CD14-positive monocyte (primary cell): Measurements from ENCODE around the gene OR1N1. TPM values are rescaled to one million over a fixed set of nuclear protein-coding genes. Genes with fewer than 3 reads are reported as not detected.

ENCODE experiments used
- DNase-seq, 3 donors: peaks; one replicate each; pipeline ENCODE4 v3.0.0-alpha.2; 2011 to 2022
- H2AFZ ChIP-seq: 2 replicates; pipeline ENCODE4 v1.6.0; 2012; ENCODE audit warnings: mild to moderate bottlenecking, low read depth, low read length, inconsistent platforms; ENCODE audit not compliant: insufficient read depth, poor library complexity, severe bottlenecking
- H3K27ac ChIP-seq, 2 donors: 1 replicate in 1 of 2; 2 replicates in 1 of 2; pipeline ENCODE4 v1.5.1; 2012 to 2013; ENCODE audit warnings: low read length in 2 of 2, control low read depth in 1 of 2, inconsistent platforms in 1 of 2, low read depth in 1 of 2, mild to moderate bottlenecking in 1 of 2
- H3K27me3 ChIP-seq, 2 donors: one replicate each; pipeline versions ENCODE4 v1.6.0 to v1.6.1; 2011 to 2013; ENCODE audit warnings: low read length in 2 of 2; ENCODE audit not compliant: control insufficient read depth in 2 of 2, insufficient read depth in 2 of 2
- H3K36me3 ChIP-seq, 2 donors: replicated peaks in 1 of 2; 1 replicate in 1 of 2; 2 replicates in 1 of 2; pipeline versions ENCODE4 v1.5.1 to v1.6.1; 2012 to 2013; ENCODE audit warnings: low read length in 2 of 2, control low read depth in 1 of 2, inconsistent platforms in 1 of 2, mild to moderate bottlenecking in 1 of 2; ENCODE audit not compliant: insufficient read depth in 2 of 2, control insufficient read depth in 1 of 2
- H3K4me1 ChIP-seq, 2 donors: 1 replicate in 1 of 2; 2 replicates in 1 of 2; pipeline versions ENCODE4 v1.5.1 to v1.6.1; 2012 to 2013; ENCODE audit warnings: low read length in 2 of 2, control low read depth in 1 of 2, inconsistent platforms in 1 of 2, mild to moderate bottlenecking in 1 of 2, moderate library complexity in 1 of 2; ENCODE audit not compliant: insufficient read depth in 2 of 2, control insufficient read depth in 1 of 2
- H3K4me2 ChIP-seq: replicated peaks from 2 replicates; pipeline ENCODE3; 2012; ENCODE audit warnings: low read length, moderate library complexity, mild to moderate bottlenecking; ENCODE audit not compliant: poor library complexity, severe bottlenecking; ENCODE audit errors: extremely low read depth
- H3K4me3 ChIP-seq, 3 experiments: fragments of 200-600 bp in 1 of 3; sonication (generic) in 1 of 3; replicated peaks in 1 of 3; 1 replicate in 2 of 3; 2 replicates in 1 of 3; pipeline ENCODE4 v1.5.1; 2011 to 2013; ENCODE audit warnings: low read length in 3 of 3, mild to moderate bottlenecking in 3 of 3, control low read depth in 2 of 3, low read depth in 2 of 3, inconsistent platforms in 1 of 3, moderate library complexity in 1 of 3
- H3K79me2 ChIP-seq: 2 replicates; pipeline ENCODE4 v1.6.0; 2012; ENCODE audit warnings: mild to moderate bottlenecking, control low read depth, inconsistent platforms, low read length, moderate library complexity; ENCODE audit not compliant: insufficient read depth
- H3K9ac ChIP-seq: 2 replicates; pipeline ENCODE4 v1.6.0; 2017; ENCODE audit warnings: low read length, mild to moderate bottlenecking; ENCODE audit not compliant: insufficient read depth, poor library complexity, severe bottlenecking
- H3K9me3 ChIP-seq, 2 donors: replicated peaks in 1 of 2; 1 replicate in 1 of 2; 2 replicates in 1 of 2; pipeline versions ENCODE4 v1.5.1 to v1.6.1; 2012 to 2013; ENCODE audit warnings: low read length in 2 of 2, control low read depth in 1 of 2; ENCODE audit not compliant: control insufficient read depth in 1 of 2, insufficient read depth in 1 of 2
- H4K20me1 ChIP-seq: 2 replicates; pipeline ENCODE4 v1.6.0; 2012; ENCODE audit warnings: mild to moderate bottlenecking, low read length, control low read depth, moderate library complexity; ENCODE audit not compliant: insufficient read depth
- H3K27ac Mint-ChIP-seq, 7 donors: one replicate each; pipeline ENCODE4 v1.8.0; 2020; ENCODE audit warnings: mild to moderate bottlenecking in 7 of 7, mixed read lengths in 7 of 7, moderate library complexity in 6 of 7, inconsistent platforms in 2 of 7
- H3K27me3 Mint-ChIP-seq, 3 donors: one replicate each; pipeline ENCODE4 v1.8.0; 2021 to 2022; ENCODE audit warnings: low read depth in 3 of 3, mild to moderate bottlenecking in 3 of 3, mixed read lengths in 3 of 3, moderate library complexity in 3 of 3, inconsistent platforms in 1 of 3
- H3K36me3 Mint-ChIP-seq, 2 donors: one replicate each; pipeline ENCODE4 v1.8.0; 2020; ENCODE audit warnings: mixed read lengths in 2 of 2, inconsistent platforms in 1 of 2, mild to moderate bottlenecking in 1 of 2
- H3K4me1 Mint-ChIP-seq: one replicate; pipeline ENCODE4 v1.8.0; 2020; ENCODE audit warnings: mild to moderate bottlenecking, mixed read lengths
- H3K4me3 Mint-ChIP-seq, 2 donors: one replicate each; pipeline ENCODE4 v1.8.0; 2020; ENCODE audit warnings: mild to moderate bottlenecking in 2 of 2, mixed read lengths in 2 of 2, moderate library complexity in 1 of 2
- H3K9me3 Mint-ChIP-seq, 7 donors: one replicate each; pipeline ENCODE4 v1.8.0; 2020 to 2022; ENCODE audit warnings: mixed read lengths in 7 of 7, mild to moderate bottlenecking in 6 of 7, moderate library complexity in 6 of 7, inconsistent platforms in 2 of 7
- whole genome bisulfite sequencing: methylation state at CpG from one replicate; pipeline ENCODE4 v1.1.5; 2013; ENCODE audit warnings: missing lambda C conversion rate; ENCODE audit not compliant: insufficient coverage; 5-methylcytosine and 5-hydroxymethylcytosine counted together
- intact Hi-C, 2 donors: fragments of 100-400 bp; cut with micrococcal nuclease; formaldehyde crosslinking; loops; one replicate each; pipeline versions ENCODE4 v1.15.0 to v1.15.1; 2023
- polyA plus RNA-seq, 3 donors: library from polyadenylated mRNA; depleted of rRNA in 1 of 3; unstranded in 2 of 3; stranded (reverse) in 1 of 3; fragments of 300-500 nt in 2 of 3; fragments of >200 nt in 1 of 3; fragmentation: Illumina TruSeq in 2 of 3; gene quantifications; 1 replicate in 2 of 3; 2 replicates in 1 of 3; pipeline ENCODE4 v1.2.3, GENCODE V29; 2012 to 2021
- TF ChIP-seq, protein P1 (sequence below): fragments of 200-600 bp; IDR thresholded peaks from one replicate; pipeline ENCODE4 v1.8.0; 2022; ENCODE audit warnings: antibody characterized with exemption, mild to moderate bottlenecking

The OR1N1 gene
- polyA plus RNA-seq, 3 donors, result not detected

DNA sequence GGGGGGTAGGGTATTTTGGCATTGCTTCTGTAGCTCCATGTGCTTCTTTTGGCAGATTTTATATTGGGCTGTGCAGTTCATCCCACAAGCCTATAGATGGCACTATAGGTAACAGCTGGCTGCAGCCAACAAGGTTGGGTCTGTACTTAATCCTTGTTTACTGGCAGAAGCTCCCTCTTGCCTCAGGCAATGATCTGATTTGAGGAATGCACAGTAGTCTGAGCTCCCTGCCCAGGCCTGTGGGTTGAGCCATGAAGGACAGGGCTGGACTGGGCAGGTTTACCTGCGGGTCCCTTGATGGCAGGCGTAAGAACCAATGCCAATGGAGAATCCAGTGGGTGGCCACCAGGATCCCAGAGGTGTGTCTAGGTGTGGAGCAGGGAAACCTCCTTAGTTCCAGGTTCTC, 28.2 kb downstream of the OR1N1 start:
- no peaks in the 10 kb centered on the region for H3K36me3 Mint-ChIP-seq
- peaks cover 0 to 7% (median 2%) of the 10 kb centered on the region in 7 donors for H3K9me3 Mint-ChIP-seq
- H3K27ac Mint-ChIP-seq, result no peak overlapping the region
- TF ChIP-seq, protein P1, sequence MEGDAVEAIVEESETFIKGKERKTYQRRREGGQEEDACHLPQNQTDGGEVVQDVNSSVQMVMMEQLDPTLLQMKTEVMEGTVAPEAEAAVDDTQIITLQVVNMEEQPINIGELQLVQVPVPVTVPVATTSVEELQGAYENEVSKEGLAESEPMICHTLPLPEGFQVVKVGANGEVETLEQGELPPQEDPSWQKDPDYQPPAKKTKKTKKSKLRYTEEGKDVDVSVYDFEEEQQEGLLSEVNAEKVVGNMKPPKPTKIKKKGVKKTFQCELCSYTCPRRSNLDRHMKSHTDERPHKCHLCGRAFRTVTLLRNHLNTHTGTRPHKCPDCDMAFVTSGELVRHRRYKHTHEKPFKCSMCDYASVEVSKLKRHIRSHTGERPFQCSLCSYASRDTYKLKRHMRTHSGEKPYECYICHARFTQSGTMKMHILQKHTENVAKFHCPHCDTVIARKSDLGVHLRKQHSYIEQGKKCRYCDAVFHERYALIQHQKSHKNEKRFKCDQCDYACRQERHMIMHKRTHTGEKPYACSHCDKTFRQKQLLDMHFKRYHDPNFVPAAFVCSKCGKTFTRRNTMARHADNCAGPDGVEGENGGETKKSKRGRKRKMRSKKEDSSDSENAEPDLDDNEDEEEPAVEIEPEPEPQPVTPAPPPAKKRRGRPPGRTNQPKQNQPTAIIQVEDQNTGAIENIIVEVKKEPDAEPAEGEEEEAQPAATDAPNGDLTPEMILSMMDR, result peak; percentile 80
- Histone ChIP-seq H3K27ac (no peak overlapping the region), H3K4me2 (no peak overlapping the region), H3K36me3 (no peaks in the 10 kb centered on the region), H3K9ac (no peak overlapping the region), H3K79me2 (no peaks in the 10 kb centered on the region), H4K20me1 (no peaks in the 10 kb centered on the region), H2AFZ (no peak overlapping the region), H3K4me3 (no peak overlapping the region), H3K9me3 (no peaks in the 10 kb centered on the region), H3K27me3 (no peaks in the 10 kb centered on the region), H3K4me1 (no peaks in the 10 kb centered on the region)
- H3K4me3 Mint-ChIP-seq, result no peak overlapping the region
- H3K27me3 Mint-ChIP-seq, result peaks cover 0 to 15% (median 11%) of the 10 kb centered on the region in 3 donors
- 83% methylated on average over 1 of the region's 2 CpGs for WGBS
- H3K4me1 Mint-ChIP-seq, result no peaks in the 10 kb centered on the region
- intact Hi-C loops, result no loop called here
- peak in 2 of 3 donors; percentile 2 to 10 for DNase-seq

DNA sequence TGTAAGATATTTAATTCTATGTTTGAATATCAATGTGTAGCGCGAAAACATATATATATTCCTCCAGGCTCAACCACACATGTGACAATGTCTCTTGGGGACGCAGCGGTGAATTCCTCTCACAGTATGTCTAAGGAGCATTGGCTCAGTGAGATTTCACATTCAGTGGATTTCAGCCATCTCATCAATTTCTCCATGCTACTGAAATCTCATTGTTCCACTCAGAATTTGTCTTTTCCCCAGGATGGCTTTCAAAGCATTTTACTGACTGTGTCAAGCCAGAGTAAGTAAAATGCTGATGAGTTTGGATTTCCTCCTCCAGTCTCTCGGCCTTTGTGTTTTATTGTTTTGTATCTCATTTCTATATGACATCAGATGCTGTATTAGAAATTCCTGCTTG, 48.0 kb downstream of the OR1N1 start:
- Histone ChIP-seq H3K36me3 (no peaks in the 10 kb centered on the region), H3K4me3 (no peak overlapping the region), H3K9ac (no peak overlapping the region), H4K20me1 (no peaks in the 10 kb centered on the region), H3K27me3 (no peaks in the 10 kb centered on the region), H3K27ac (no peak overlapping the region), H2AFZ (no peak overlapping the region), H3K4me2 (no peak overlapping the region), H3K79me2 (no peaks in the 10 kb centered on the region), H3K4me1 (no peaks in the 10 kb centered on the region), H3K9me3 (no peaks in the 10 kb centered on the region)
- WGBS, result 100% methylated on average over 2 of the region's 5 CpGs
- Mint-ChIP-seq H3K27ac (no peak overlapping the region), H3K27me3 (peaks cover 2 to 6% (median 5%) of the 10 kb centered on the region in 3 donors), H3K4me1 (no peaks in the 10 kb centered on the region), H3K9me3 (no peaks in the 10 kb centered on the region), H3K36me3 (no peaks in the 10 kb centered on the region), H3K4me3 (no peak overlapping the region)
- no peak for DNase-seq
- TF ChIP-seq, protein P1, result no peak
- intact Hi-C loops, result no loop called here
